K562 (cell line): ENCODE results near the gene NCAM2. TPM values are rescaled to one million over a fixed set of nuclear protein-coding genes. Genes with fewer than 3 reads are reported as not detected.

Source experiments
- ATAC-seq: fragments of 200-7000 bp; cut with Tn5 transposase; 3 replicates; pipeline ENCODE4 v1.9.1; 2020; ENCODE audit warnings: moderate library complexity
- BruUV-seq: library from RNA; stranded (reverse); fragments of 400-500 nt; replicated peaks from 2 replicates; lab custom pipeline; 2021; lab: Mats Ljungman, UMichigan
- CTCF ChIA-PET: fragments of 300-600 bp; formaldehyde crosslinking; extraction: SDS; loops from one replicate; lab custom pipeline; 2021; ENCODE audit warnings: low intra/inter-chr PET ratio; lab: Yijun Ruan, JAX
- POLR2A ChIA-PET: fragments of 300-600, 350-650 bp; sonication (Branson Sonifier 250); formaldehyde crosslinking; extraction: SDS; loops from one replicate; lab custom pipeline; 2021; ENCODE audit warnings: antibody characterized with exemption, inconsistent platforms; lab: Yijun Ruan, JAX
- DNase-seq, 4 experiments: peaks; one replicate each; pipeline versions ENCODE4 v3.0.0 to v3.0.0-alpha.2; 2011 to 2018; ENCODE audit warnings: low spot score in 3 of 4, mixed read lengths in 3 of 4; ENCODE audit errors: extremely low read depth in 1 of 4
- FAIRE-seq: peaks from 2 replicates; lab custom pipeline; 2011; peaks lifted over from hg19 to GRCh38; lab: Jason Lieb, UNC
- H2AFZ ChIP-seq: 2 replicates; pipeline ENCODE4 v1.6.0; 2011; ENCODE audit warnings: low read depth, low read length, control low read depth, inconsistent platforms
- H3K27ac ChIP-seq: fragments of 200-600 bp; 3 replicates; pipeline ENCODE4 v1.8.0; 2011; ENCODE audit warnings: low read depth, mild to moderate bottlenecking, control low read depth, inconsistent platforms, low read length, moderate library complexity, mixed read lengths; ENCODE audit errors: extremely low read depth
- H3K27me3 ChIP-seq, 2 experiments: fragments of 300-600 bp in 1 of 2; 2 replicates in 1 of 2; 3 replicates in 1 of 2; pipeline versions ENCODE4 v1.6.0 to v1.8.0; 2011; ENCODE audit warnings: inconsistent platforms in 2 of 2, low read length in 2 of 2, mild to moderate bottlenecking in 1 of 2, mixed read lengths in 1 of 2, moderate library complexity in 1 of 2; ENCODE audit not compliant: control insufficient read depth in 2 of 2, insufficient read depth in 2 of 2
- H3K36me3 ChIP-seq: fragments of 300-600 bp; 3 replicates; pipeline ENCODE4 v1.8.0; 2011; ENCODE audit warnings: mild to moderate bottlenecking, low read length, inconsistent platforms; ENCODE audit not compliant: control insufficient read depth, insufficient read depth
- H3K4me1 ChIP-seq, 2 experiments: fragments of 200-600 bp in 1 of 2; replicated peaks in 1 of 2; 2 replicates in 1 of 2; 3 replicates in 1 of 2; pipeline versions ENCODE4 v1.5.1 to v1.8.0; 2011; ENCODE audit warnings: inconsistent platforms in 2 of 2, low read length in 2 of 2, mild to moderate bottlenecking in 1 of 2, mixed read lengths in 1 of 2, moderate library complexity in 1 of 2; ENCODE audit not compliant: control insufficient read depth in 2 of 2, insufficient read depth in 2 of 2
- H3K4me2 ChIP-seq: 2 replicates; pipeline ENCODE4 v1.6.1; 2011; ENCODE audit warnings: low read length, control low read depth, inconsistent platforms, mixed read lengths; ENCODE audit not compliant: insufficient read depth
- H3K4me3 ChIP-seq: fragments of 200-600 bp; sonication (generic), shearing (Covaris generic); 2 replicates; pipeline ENCODE4 v1.5.1; 2016; ENCODE audit warnings: control low read depth, inconsistent platforms
- H3K79me2 ChIP-seq: fragments of 200-600 bp; 3 replicates; pipeline ENCODE4 v1.8.0; 2011; ENCODE audit warnings: low read length, inconsistent platforms; ENCODE audit not compliant: control insufficient read depth, insufficient read depth
- H3K9ac ChIP-seq, 2 experiments: 2 replicates each; pipeline versions ENCODE4 v1.6.0 to v1.6.1; 2011; ENCODE audit warnings: low read depth in 2 of 2, low read length in 2 of 2, control low read depth in 1 of 2, inconsistent platforms in 1 of 2, mild to moderate bottlenecking in 1 of 2, mixed read lengths in 1 of 2; ENCODE audit not compliant: insufficient read depth in 1 of 2
- H3K9me1 ChIP-seq: one replicate; pipeline ENCODE4 v1.6.0; 2011; ENCODE audit warnings: inconsistent platforms, mild to moderate bottlenecking, low read length, moderate library complexity; ENCODE audit not compliant: control insufficient read depth, insufficient read depth
- H3K9me3 ChIP-seq: replicated peaks from 2 replicates; pipeline ENCODE4 v1.5.1; 2011; ENCODE audit warnings: low read depth, low read length, inconsistent platforms; ENCODE audit not compliant: control insufficient read depth, insufficient read depth
- H4K20me1 ChIP-seq: replicated peaks from 2 replicates; pipeline ENCODE4 v1.6.1; 2011; ENCODE audit warnings: low read length, inconsistent platforms, mixed read lengths; ENCODE audit not compliant: control insufficient read depth, insufficient read depth
- CC2D1A ChIP-seq: fragments of 450-650 bp; IDR thresholded peaks from 2 replicates; pipeline ENCODE4 v1.6.1; 2017; ENCODE audit warnings: mild to moderate bottlenecking
- ETV5 ChIP-seq: sonication (generic); formaldehyde crosslinking; IDR thresholded peaks from 2 replicates; pipeline ENCODE4 v1.4.0; 2020; ENCODE audit warnings: low read depth, mild to moderate bottlenecking, missing genetic modification reagents
- IFI16 ChIP-seq: fragments of 250-450 bp; sonication (Bioruptor Pico); IDR thresholded peaks from 2 replicates; pipeline ENCODE4 v2.1.2; 2022; ENCODE audit warnings: mild to moderate bottlenecking, inconsistent platforms
- MCM7 ChIP-seq, 2 experiments: fragments of 450-650 bp; IDR thresholded peaks; 2 replicates each; pipeline ENCODE4 v1.6.1; 2016 to 2018
- NCOA1 ChIP-seq: fragments of 450-650 bp; IDR thresholded peaks from 2 replicates; pipeline ENCODE4 v1.6.1; 2016; ENCODE audit warnings: low read depth
- NR2C1 ChIP-seq, 2 experiments: fragments of 450-650 bp; IDR thresholded peaks; 2 replicates each; pipeline ENCODE4 v1.6.1; 2017; ENCODE audit warnings: mild to moderate bottlenecking in 2 of 2, antibody characterized with exemption in 1 of 2, inconsistent platforms in 1 of 2, missing compliant biosample characterization in 1 of 2, missing genetic modification characterization in 1 of 2
- SRSF7 ChIP-seq: fragments of 200-400 bp; formaldehyde crosslinking; optimal IDR thresholded peaks from 2 replicates; pipeline ENCODE3; 2017; ENCODE audit warnings: mild to moderate bottlenecking, low read depth, low read length
- TRIM25 ChIP-seq: fragments of 450-650 bp; IDR thresholded peaks from 2 replicates; pipeline ENCODE4 v1.7.0; 2016; ENCODE audit warnings: borderline replicate concordance
- TSC22D4 ChIP-seq: fragments of 450-650 bp; IDR thresholded peaks from 2 replicates; pipeline ENCODE4 v1.6.1; 2016; ENCODE audit warnings: missing genetic modification characterization, missing biosample characterization, control low read depth
- WHSC1 ChIP-seq: IDR thresholded peaks from one replicate; pipeline ENCODE4 v1.6.1; 2012; ENCODE audit warnings: low read length, control low read depth, inconsistent platforms
- YY1 ChIP-seq, 3 experiments: IDR thresholded peaks; 2 replicates each; pipeline ENCODE4 v1.6.1; 2011; ENCODE audit warnings: low read length in 2 of 3, mild to moderate bottlenecking in 2 of 3, moderate library complexity in 2 of 3, borderline replicate concordance in 1 of 3, control low read depth in 1 of 3, low read depth in 1 of 3; ENCODE audit not compliant: insufficient read depth in 3 of 3, insufficient replicate concordance in 2 of 3, control insufficient read depth in 1 of 3, insufficient read length in 1 of 3; ENCODE audit errors: extremely low read depth in 1 of 3
- ZNF232 ChIP-seq: sonication (generic); formaldehyde crosslinking; IDR thresholded peaks from 2 replicates; pipeline ENCODE4 v1.8.0; 2022; ENCODE audit warnings: mild to moderate bottlenecking, missing genetic modification reagents
- ZNF407 ChIP-seq: fragments of 450-650 bp; IDR thresholded peaks from 2 replicates; pipeline ENCODE4 v1.6.1; 2016; ENCODE audit warnings: low read depth
- ZNF696 ChIP-seq: fragments of 250-450 bp; sonication (Bioruptor Pico); conservative IDR thresholded peaks from 2 replicates; pipeline ENCODE4 v1.4.0; 2020; ENCODE audit warnings: mild to moderate bottlenecking, moderate library complexity
- WGBS: fragments of 100-300 bp; shearing (Covaris generic); methylation state at CpG from one replicate; pipeline ENCODE4 v1.1.6; 2016; ENCODE audit warnings: low coverage, mixed read lengths; ENCODE audit not compliant: insufficient coverage; ENCODE audit errors: missing lambda C conversion rate; 5-methylcytosine and 5-hydroxymethylcytosine counted together
- in situ Hi-C: fragments of 300-500 bp; cut with MboI; formaldehyde crosslinking; loops from 4 replicates; pipeline ENCODE4 v1.15.0; 2018; ENCODE audit warnings: inconsistent platforms, mixed read lengths
- intact Hi-C: fragments of 100-400 bp; cut with micrococcal nuclease; formaldehyde crosslinking; loops from 2 replicates; pipeline ENCODE4 v1.14.2; 2022
- polyA plus RNA-seq, 8 experiments: library from polyadenylated mRNA; depleted of rRNA in 4 of 8; stranded (reverse) in 5 of 8; unstranded in 3 of 8; fragments of >200 nt; fragmentation: Nextera tagmentation in 2 of 8; fragmentation: Illumina TruSeq in 1 of 8; extraction: Ambion mirVana in 2 of 8; extraction: Trizol in 1 of 8; gene quantifications; 2 replicates each; pipeline versions ENCODE4 v1.2.1 to v1.2.3, GENCODE V29; 2011 to 2014; ENCODE audit warnings: inconsistent platforms in 1 of 8, missing spikeins in 1 of 8
- total RNA-seq, 7 experiments: library from RNA; depleted of rRNA in 6 of 7; stranded (reverse); fragments of >200 nt in 6 of 7; fragmentation: Illumina TruSeq in 2 of 7; extraction: Trizol in 2 of 7; gene quantifications; 2 replicates each; pipeline versions ENCODE4 v1.2.1 to v1.2.3, GENCODE V29; 2011 to 2021; ENCODE audit warnings: low replicate concordance in 1 of 7

NCAM2 gene
- total and polyA plus RNA-seq, 9 of the 15 experiments (the other 6 are each of a cell fraction or from before 2014, with no cell fraction given) = 14.0 to 58.2 (median 27.8) TPM

GRCh38 chr21:21074305-21074704, 76.1 kb downstream of the NCAM2 start:
- POLR2A ChIA-PET = interaction anchor here (0.7 kb wide), 1 partner anchor 54 kb away, joined by 3 read pairs; no protein-coding TSS in a partner anchor
- Histone ChIP-seq H3K9ac (no peak overlapping the region), H3K9me3 (no peaks in the 10 kb centered on the region), H3K4me2 (no peak overlapping the region), H2AFZ (no peak overlapping the region), H3K4me3 (no peak overlapping the region), H3K79me2 (no peaks in the 10 kb centered on the region), H3K27me3 (no peaks in the 10 kb centered on the region), H3K27ac (no peak overlapping the region), H3K36me3 (no peaks in the 10 kb centered on the region), H4K20me1 (no peaks in the 10 kb centered on the region), H3K4me1 (no peaks in the 10 kb centered on the region), H3K9me1 (no peaks in the 10 kb centered on the region)
- intact Hi-C loops (no loop called here), in situ Hi-C loops (no loop called here)
- DNase-seq = no peak
- WGBS = 31% methylated on average over 3 of the region's 3 CpGs
- CTCF ChIA-PET = no interaction called here
- FAIRE-seq = no peak
- ATAC-seq = no peak
- no TSS peak for BruUV-seq
- TF ChIP-seq NR2C1 (IDR thresholded peaks at IDR 0.05) = no peak
- no peak for TF ChIP-seq NR2C1 (tag; IDR thresholded peaks at IDR 0.05)
- TF ChIP-seq ETV5 (CRISPR knock-in tag) = no peak
- TF ChIP-seq ZNF232 (CRISPR knock-in tag) = no peak
- TF ChIP-seq WHSC1 = no peak
- TF ChIP-seq NCOA1 = no peak
- TF ChIP-seq YY1 (IDR thresholded peaks at IDR 0.05; ENCODE audit: borderline replicate concordance in 1 of 3, control insufficient read depth in 1 of 3, extremely low read depth in 1 of 3, insufficient read depth in 3 of 3, insufficient read length in 1 of 3, insufficient replicate concordance in 2 of 3, low read depth in 1 of 3, low read length in 2 of 3) = no peak
- TF ChIP-seq IFI16 (CRISPR knock-in tag) = no peak
- TF ChIP-seq TRIM25 = no peak
- no peak for TF ChIP-seq SRSF7
- TF ChIP-seq CC2D1A = no peak
- TF ChIP-seq TSC22D4 = no peak
- no peak for TF ChIP-seq ZNF696 (CRISPR knock-in tag)
- TF ChIP-seq ZNF407 = no peak
- TF ChIP-seq MCM7 (IDR thresholded peaks at IDR 0.05) = no peak
